NCI-H2171 treated with DMSO at 0.1 percent for 48 hours (cell line): ENCODE measurements around the gene PDE3A.
"Not testable (repeated sequence)": the region's sequence is repeated elsewhere in the genome, so short reads cannot be mapped to it uniquely, and the experiment has no call there.

Source experiments
- DNase-seq: peaks from one replicate; lab custom pipeline; 2025; lab: John Stamatoyannopoulos, UW

The PDE3A gene

DNA sequence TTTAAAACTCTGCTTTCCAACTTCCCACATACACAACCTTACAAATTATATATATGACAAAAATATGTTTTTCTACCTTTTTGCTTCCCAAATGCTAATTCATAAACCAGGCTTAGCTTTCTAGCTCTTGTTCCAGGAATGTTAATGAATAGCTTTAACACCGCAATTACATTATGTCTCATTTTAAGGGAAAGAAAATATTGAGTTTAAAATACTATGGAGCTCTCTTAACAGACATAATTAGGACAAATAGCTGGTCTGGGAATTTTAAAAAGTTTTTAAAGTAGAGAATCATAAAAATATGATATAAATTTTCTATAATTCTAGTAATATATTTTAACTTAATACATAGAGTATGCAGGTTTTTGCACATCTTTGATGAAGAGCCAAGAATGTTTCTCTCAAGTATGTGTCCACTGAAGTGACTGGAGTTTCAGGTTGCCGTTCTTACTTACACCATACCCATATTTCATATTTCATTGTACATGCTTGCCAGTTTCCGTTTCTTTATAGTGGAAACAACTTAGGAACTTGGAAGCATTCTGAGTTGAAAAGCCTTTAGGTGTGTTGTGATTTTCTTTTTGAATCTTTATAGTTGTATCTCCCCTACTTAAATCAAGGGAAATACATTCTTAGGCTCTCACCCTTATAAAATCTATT is 236.2 kb downstream of the PDE3A start:
- no peak for DNase-seq

GRCh38 chr12:20615020-20615419 is 246.7 kb downstream of the PDE3A start:
- DNase-seq = not testable (repeated sequence)

DNA sequence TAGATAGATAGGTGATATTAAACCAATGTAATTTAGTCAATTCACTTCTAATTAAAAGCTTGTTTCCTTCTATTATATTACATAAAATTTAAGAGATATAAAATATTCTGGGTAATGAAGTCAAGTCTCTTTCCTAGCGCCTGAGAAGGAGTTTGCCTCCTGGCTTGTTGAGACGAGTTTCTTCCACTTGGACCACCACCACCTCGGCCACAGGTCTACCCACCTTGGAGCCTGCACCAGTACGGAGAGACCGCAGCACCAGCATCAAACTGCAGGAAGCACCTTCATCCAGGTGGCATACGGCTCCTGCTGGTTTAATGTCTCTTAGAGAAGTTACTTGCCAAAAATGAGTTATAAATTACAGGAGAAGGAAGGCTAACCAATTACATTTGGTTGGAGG is 247.8 kb downstream of the PDE3A start:
- DNase-seq = no peak

DNA sequence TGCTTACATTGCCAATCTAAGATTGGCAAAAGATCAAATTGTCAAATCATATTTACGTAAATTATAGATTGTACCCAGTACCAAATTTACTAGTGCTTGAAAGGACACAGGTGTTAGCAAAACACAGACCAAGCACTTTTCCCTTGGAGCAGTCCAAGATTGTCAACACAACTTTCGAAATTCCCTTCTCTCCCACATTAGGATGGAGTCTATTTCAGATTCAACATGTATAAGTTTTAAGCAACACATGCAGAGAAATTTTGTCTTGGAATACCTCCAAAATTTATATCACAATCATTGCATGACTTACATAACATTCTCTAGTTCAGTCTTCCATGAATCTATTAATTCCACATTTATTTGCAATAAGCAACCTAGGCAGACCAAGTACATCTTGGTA is 251.9 kb downstream of the PDE3A start:
- no peak for DNase-seq

- DNase-seq = peak; percentile 15
These were observed 256.4 kb downstream of the PDE3A start for GRCh38 chr12:20624718-20625117.

GRCh38 chr12:20625531-20625930 is 257.2 kb downstream of the PDE3A start:
- DNase-seq = no peak

DNA sequence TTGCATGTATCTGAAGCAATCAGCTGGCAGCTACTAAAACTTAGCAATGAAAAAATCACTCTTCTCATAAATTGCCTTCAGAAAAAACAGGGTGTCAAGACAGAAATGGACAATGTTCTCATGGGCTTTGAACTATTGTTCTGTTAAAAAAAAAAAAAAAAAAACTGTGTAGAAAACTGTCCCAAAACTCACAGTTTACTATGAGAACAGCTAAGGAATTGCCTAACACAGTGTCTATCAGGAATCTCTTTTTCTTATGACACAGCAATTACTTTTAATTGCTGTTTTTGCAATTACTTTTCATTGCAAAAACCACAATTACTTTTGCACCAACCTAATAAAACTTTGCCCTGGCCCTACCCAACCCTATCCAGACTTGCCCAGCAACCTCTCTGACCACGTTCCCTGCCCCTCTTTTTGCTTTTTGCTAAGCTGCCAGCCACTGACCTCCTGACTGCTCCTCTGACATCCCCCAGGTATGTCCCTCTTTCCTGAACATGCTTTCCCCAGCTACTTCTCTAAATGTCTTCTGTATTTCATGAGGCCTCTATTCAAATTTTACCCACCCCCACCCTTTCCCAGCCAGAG is 258.8 kb downstream of the PDE3A start:
- DNase-seq = no peak

GRCh38 chr12:20628226-20628787 is 260.0 kb downstream of the PDE3A start:
- DNase-seq = no peak

DNA sequence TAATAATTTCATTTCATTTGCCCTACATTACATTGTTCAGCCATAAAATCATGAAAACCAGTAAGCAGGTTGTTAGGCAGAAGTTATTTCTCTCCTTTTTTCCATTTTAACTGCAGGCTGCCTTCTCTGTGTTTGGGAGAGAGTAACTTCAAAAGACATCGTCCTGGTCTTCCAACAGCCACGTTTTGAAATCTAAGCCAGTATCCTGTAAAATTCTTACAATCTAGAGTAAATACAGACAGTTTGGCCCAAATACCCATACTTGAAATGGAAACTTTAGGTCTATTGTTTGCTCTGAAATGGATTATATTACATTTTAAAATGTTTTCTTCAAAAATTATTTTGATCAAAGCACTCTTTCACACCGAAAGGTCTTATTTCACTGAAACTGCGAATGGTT is 260.7 kb downstream of the PDE3A start:
- DNase-seq = no peak

DNA sequence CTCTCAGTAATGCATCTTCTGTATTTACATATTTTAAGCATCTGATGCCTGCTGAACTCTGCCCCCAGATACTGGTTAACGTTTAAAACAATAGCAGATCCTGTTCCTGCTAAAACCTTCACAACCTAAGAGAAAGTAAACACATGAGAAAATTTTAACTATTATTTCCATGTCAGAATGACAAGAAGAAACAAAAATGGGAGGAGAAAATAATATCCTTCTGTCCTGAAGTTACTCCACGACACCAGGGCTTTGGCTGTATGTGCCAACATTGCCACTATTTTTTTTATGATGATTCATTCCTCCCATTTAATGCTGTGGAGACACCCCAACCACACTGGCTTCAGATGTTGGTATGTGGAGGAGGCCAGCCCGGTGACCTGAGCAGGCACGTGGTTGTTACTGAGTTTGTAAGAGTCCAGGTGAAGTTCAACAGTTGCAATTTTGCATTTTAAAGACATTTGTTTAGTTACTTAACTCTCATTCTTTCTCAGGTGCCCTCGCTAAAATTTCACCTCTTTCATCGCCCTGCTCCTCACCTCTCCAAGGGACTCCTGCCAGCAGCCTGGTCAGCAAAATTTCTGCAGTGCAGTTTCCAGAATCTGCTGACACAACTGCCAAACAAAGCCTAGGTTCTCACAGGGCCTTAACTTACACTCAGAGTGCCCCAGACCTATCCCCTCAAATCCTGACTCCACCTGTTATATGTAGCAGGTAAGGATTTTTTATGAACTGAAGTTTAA is 261.2 kb downstream of the PDE3A start:
- no peak for DNase-seq

DNA sequence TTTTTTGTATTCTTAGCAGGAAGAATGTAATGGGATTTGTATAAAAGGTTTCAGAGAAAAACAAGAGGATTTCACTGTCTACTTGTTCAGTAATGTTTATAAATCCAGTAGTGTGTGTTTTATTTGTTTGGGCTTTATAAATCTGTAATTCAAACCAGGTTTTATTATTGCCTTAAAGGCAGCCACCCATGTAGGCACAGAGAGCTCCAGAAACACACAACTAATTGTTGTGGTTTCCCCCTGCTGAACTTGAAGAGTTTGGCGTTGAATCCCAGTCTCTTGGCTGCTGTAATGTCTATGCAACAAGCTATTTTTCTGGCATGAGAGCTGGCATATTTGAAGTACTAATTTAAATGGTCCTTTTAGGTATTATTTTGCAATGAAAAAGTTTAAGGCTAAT is 263.4 kb downstream of the PDE3A start:
- DNase-seq = no peak

DNA sequence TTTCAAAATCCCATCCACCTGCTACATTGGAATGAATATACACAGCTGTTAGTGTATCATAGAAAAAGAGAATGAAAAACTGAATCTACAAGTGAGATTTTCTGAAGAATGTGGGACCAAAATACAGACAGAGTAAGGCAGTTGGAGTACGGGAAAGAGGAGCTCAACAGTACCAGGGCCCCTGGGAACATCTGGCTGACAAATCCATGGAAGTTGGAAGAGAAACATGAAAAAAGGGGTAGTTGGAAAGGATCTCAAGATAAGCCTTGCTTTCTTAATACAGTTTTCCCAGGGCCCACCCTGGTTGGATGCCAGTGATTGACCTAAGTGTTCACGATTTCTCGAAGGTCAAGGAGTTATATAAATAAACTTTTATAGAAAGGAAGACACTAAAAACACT is 272.8 kb downstream of the PDE3A start:
- no peak for DNase-seq

DNA sequence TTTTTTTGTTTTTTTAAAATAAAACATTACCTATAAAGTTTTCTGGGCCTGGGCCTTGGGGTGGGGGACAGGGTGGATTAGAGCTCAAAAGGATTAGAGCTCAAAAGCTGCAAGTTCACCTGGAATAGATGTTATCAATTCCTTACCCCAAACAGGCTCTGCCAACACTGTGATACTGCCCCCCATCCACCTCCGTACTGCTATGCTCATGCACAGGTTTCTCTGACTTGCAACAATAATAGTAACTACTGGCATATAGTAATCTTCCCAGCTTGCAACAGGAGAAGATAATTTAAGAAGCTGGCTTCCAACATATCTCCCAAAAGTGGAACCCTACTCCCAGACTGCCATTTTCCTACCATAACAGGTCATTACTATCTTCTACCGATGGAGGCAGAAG is 275.5 kb downstream of the PDE3A start:
- no peak for DNase-seq

DNA sequence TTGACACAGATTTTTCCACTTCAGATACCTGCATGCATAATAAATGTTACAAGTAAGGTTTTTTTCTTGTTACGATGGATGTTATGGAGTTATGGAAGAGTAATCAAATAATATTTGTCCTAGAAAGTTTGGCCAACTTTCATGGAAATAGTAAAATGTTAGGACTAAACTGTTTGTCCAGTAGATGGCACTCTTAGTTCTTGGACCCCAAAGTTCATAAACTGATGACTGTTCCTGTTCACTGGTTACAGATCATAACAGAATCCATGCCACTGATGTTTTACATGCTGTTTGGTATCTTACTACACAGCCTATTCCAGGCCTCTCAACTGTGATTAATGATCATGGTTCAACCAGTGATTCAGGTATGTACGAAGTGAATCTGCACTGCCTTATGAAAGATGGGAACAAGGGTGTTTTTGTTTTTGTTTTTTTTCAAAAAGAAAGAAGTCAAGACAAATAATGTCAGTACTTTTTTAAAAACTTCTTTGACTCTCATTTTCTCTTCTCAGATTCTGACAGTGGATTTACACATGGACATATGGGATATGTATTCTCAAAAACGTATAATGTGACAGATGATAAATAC is 278.0 kb downstream of the PDE3A start:
- DNase-seq = no peak

GRCh38 chr12:20653871-20654270 is 285.5 kb downstream of the PDE3A start:
- DNase-seq = no peak

- no peak for DNase-seq
These were observed 288.3 kb downstream of the PDE3A start for GRCh38 chr12:20656600-20656999.

GRCh38 chr12:20657496-20657895 is 289.2 kb downstream of the PDE3A start:
- no peak for DNase-seq

GRCh38 chr12:20681334-20681733 is 313.0 kb downstream of the PDE3A start:
- DNase-seq = no peak

DNA sequence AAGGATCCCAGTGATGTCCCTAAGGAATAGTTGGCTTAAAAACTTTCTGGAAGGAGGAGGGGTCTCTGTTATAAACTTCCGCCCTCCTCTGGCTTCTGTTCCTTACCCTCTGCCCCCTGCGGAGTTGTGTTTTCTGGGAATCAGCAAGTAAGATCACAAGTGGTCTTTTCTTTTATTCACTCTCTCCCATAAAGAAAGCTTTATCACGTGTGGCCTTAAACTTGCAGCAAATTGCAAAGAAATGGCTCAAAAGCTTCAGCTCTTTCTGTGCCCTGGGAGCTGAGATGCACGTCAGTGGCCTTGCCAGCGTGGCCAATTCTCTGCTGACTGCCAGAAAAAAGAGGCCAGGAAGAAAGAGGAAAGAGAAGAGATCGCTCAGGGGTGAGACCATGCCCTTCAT is 326.9 kb downstream of the PDE3A start, which contains the start of gene SLCO1C1:
TSS of gene SLCO1C1 (plus strand) at position 101 of the 400 bp plus-strand sequence. CDS start 4,245 bp downstream, outside the sequence.
- no peak for DNase-seq

DNA sequence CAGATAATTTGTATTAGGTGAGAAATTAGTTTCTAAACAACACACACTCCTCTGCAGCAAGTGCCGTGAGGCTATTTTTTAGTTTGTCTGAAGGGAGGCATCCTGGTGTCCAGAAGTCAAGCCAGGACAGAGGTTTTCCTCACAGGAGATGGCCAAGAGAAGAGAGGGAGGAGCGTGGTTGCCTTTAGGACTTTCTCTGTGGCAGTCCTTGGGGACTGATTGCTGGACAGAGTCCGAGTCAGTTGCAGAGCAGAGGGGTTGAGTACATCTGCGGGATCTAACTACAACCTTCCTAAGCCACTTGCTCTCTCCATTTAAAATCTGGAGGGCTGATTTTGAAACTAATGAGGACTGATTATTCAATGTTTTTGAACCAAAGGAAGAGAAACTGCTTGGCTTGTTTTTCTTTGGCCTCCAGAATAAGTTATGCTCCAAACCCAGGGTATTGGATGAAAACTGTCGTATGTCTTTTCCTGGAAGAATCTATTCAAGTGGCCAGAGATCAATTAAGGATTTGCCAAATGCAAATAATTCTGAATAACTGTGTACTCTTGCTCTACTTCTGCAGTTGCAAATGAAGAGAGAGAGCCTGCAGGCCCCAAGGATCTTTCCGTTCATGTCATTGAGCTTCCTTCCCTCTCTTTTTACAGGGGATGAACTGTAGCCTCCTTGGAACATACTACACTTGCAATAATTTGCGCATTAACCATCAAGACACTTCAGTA is 328.0 kb downstream of the PDE3A start:
- DNase-seq = no peak

DNA sequence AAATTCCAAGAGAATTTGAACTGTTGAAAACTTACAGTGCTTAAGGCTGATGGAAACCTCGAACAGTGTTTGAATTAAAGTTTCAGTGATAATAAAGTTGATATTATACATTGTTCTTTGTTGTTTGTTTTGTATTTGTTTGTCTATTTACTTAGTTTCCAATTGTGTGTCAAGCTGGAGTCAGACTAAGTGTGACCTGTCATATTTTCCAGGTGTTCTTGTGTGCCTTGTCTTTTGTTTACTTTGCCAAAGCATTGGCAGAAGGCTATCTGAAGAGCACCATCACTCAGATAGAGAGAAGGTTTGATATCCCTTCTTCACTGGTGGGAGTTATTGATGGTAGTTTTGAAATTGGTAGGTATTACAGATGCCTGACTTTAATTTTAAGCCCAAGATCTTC is 332.8 kb downstream of the PDE3A start:
- DNase-seq = no peak

GRCh38 chr12:20704860-20705259 is 336.5 kb downstream of the PDE3A start:
- no peak for DNase-seq
